K562 (cell line): ENCODE data around the gene RHEB. TPM values are rescaled to one million over a fixed set of nuclear protein-coding genes. Genes with fewer than 3 reads are reported as not detected.

Experiments
- ATAC-seq: fragments of 200-7000 bp; cut with Tn5 transposase; 3 replicates; pipeline ENCODE4 v1.9.1; 2020; ENCODE audit warnings: moderate library complexity
- BruUV-seq: library from RNA; stranded (reverse); fragments of 400-500 nt; replicated peaks from 2 replicates; lab custom pipeline; 2021; lab: Mats Ljungman, UMichigan
- CTCF ChIA-PET: fragments of 300-600 bp; formaldehyde crosslinking; extraction: SDS; loops from one replicate; lab custom pipeline; 2021; ENCODE audit warnings: low intra/inter-chr PET ratio; lab: Yijun Ruan, JAX
- POLR2A ChIA-PET: fragments of 300-600, 350-650 bp; sonication (Branson Sonifier 250); formaldehyde crosslinking; extraction: SDS; loops from one replicate; lab custom pipeline; 2021; ENCODE audit warnings: antibody characterized with exemption, inconsistent platforms; lab: Yijun Ruan, JAX
- DNase-seq, 4 experiments: peaks; one replicate each; pipeline versions ENCODE4 v3.0.0 to v3.0.0-alpha.2; 2011 to 2018; ENCODE audit warnings: low spot score in 3 of 4, mixed read lengths in 3 of 4; ENCODE audit errors: extremely low read depth in 1 of 4
- FAIRE-seq: peaks from 2 replicates; lab custom pipeline; 2011; peaks lifted over from hg19 to GRCh38; lab: Jason Lieb, UNC
- H2AFZ ChIP-seq: 2 replicates; pipeline ENCODE4 v1.6.0; 2011; ENCODE audit warnings: low read depth, low read length, control low read depth, inconsistent platforms
- H3K27ac ChIP-seq: fragments of 200-600 bp; 3 replicates; pipeline ENCODE4 v1.8.0; 2011; ENCODE audit warnings: low read depth, mild to moderate bottlenecking, control low read depth, inconsistent platforms, low read length, moderate library complexity, mixed read lengths; ENCODE audit errors: extremely low read depth
- H3K27me3 ChIP-seq, 2 experiments: fragments of 300-600 bp in 1 of 2; 2 replicates in 1 of 2; 3 replicates in 1 of 2; pipeline versions ENCODE4 v1.6.0 to v1.8.0; 2011; ENCODE audit warnings: inconsistent platforms in 2 of 2, low read length in 2 of 2, mild to moderate bottlenecking in 1 of 2, mixed read lengths in 1 of 2, moderate library complexity in 1 of 2; ENCODE audit not compliant: control insufficient read depth in 2 of 2, insufficient read depth in 2 of 2
- H3K36me3 ChIP-seq: fragments of 300-600 bp; 3 replicates; pipeline ENCODE4 v1.8.0; 2011; ENCODE audit warnings: mild to moderate bottlenecking, low read length, inconsistent platforms; ENCODE audit not compliant: control insufficient read depth, insufficient read depth
- H3K4me1 ChIP-seq, 2 experiments: fragments of 200-600 bp in 1 of 2; replicated peaks in 1 of 2; 2 replicates in 1 of 2; 3 replicates in 1 of 2; pipeline versions ENCODE4 v1.5.1 to v1.8.0; 2011; ENCODE audit warnings: inconsistent platforms in 2 of 2, low read length in 2 of 2, mild to moderate bottlenecking in 1 of 2, mixed read lengths in 1 of 2, moderate library complexity in 1 of 2; ENCODE audit not compliant: control insufficient read depth in 2 of 2, insufficient read depth in 2 of 2
- H3K4me2 ChIP-seq: 2 replicates; pipeline ENCODE4 v1.6.1; 2011; ENCODE audit warnings: low read length, control low read depth, inconsistent platforms, mixed read lengths; ENCODE audit not compliant: insufficient read depth
- H3K4me3 ChIP-seq: fragments of 200-600 bp; sonication (generic), shearing (Covaris generic); 2 replicates; pipeline ENCODE4 v1.5.1; 2016; ENCODE audit warnings: control low read depth, inconsistent platforms
- H3K79me2 ChIP-seq: fragments of 200-600 bp; 3 replicates; pipeline ENCODE4 v1.8.0; 2011; ENCODE audit warnings: low read length, inconsistent platforms; ENCODE audit not compliant: control insufficient read depth, insufficient read depth
- H3K9ac ChIP-seq, 2 experiments: 2 replicates each; pipeline versions ENCODE4 v1.6.0 to v1.6.1; 2011; ENCODE audit warnings: low read depth in 2 of 2, low read length in 2 of 2, control low read depth in 1 of 2, inconsistent platforms in 1 of 2, mild to moderate bottlenecking in 1 of 2, mixed read lengths in 1 of 2; ENCODE audit not compliant: insufficient read depth in 1 of 2
- H3K9me1 ChIP-seq: one replicate; pipeline ENCODE4 v1.6.0; 2011; ENCODE audit warnings: inconsistent platforms, mild to moderate bottlenecking, low read length, moderate library complexity; ENCODE audit not compliant: control insufficient read depth, insufficient read depth
- H3K9me3 ChIP-seq: replicated peaks from 2 replicates; pipeline ENCODE4 v1.5.1; 2011; ENCODE audit warnings: low read depth, low read length, inconsistent platforms; ENCODE audit not compliant: control insufficient read depth, insufficient read depth
- H4K20me1 ChIP-seq: replicated peaks from 2 replicates; pipeline ENCODE4 v1.6.1; 2011; ENCODE audit warnings: low read length, inconsistent platforms, mixed read lengths; ENCODE audit not compliant: control insufficient read depth, insufficient read depth
- ETS2 ChIP-seq: IDR thresholded peaks from 2 replicates; pipeline ENCODE4 v1.6.1; 2016; ENCODE audit warnings: borderline replicate concordance, missing genetic modification characterization, mild to moderate bottlenecking, moderate library complexity, missing compliant biosample characterization; ENCODE audit not compliant: poor library complexity, severe bottlenecking
- ETV1 ChIP-seq: fragments of 450-650 bp; conservative IDR thresholded peaks from 2 replicates; pipeline ENCODE4 v1.6.1; 2016; ENCODE audit warnings: missing genetic modification characterization, control low read depth, low read depth, missing compliant biosample characterization
- HNRNPK ChIP-seq: fragments of 200-400 bp; formaldehyde crosslinking; IDR thresholded peaks from one replicate; pipeline ENCODE4 v1.6.1; 2018; ENCODE audit warnings: mild to moderate bottlenecking, low read depth, low read length; ENCODE audit not compliant: poor library complexity, severe bottlenecking
- MAFG ChIP-seq: fragments of 450-650 bp; conservative IDR thresholded peaks from 2 replicates; pipeline ENCODE4 v1.6.1; 2016; ENCODE audit warnings: missing genetic modification characterization, missing compliant biosample characterization
- MAFK ChIP-seq: IDR thresholded peaks from 2 replicates; pipeline ENCODE4 v1.6.1; 2011; ENCODE audit warnings: low read length, improper control_type of control experiment
- NR2F6 ChIP-seq: fragments of 450-650 bp; formaldehyde crosslinking; IDR thresholded peaks from 2 replicates; pipeline ENCODE4 v1.4.0; 2020; ENCODE audit warnings: mild to moderate bottlenecking
- POLR2G ChIP-seq: fragments of 200-400 bp; formaldehyde crosslinking; IDR thresholded peaks from 2 replicates; pipeline ENCODE4 v1.6.1; 2017; ENCODE audit warnings: low read depth, mild to moderate bottlenecking, antibody characterized with exemption, low read length, moderate library complexity
- RNF219 ChIP-seq: fragments of 250-450 bp; sonication (Bioruptor Pico); IDR thresholded peaks from 2 replicates; pipeline ENCODE4 v1.5.0; 2022; ENCODE audit warnings: mild to moderate bottlenecking
- STAG1 ChIP-seq: sonication (generic); formaldehyde crosslinking; IDR thresholded peaks from 2 replicates; pipeline ENCODE4 v1.5.0; 2020; ENCODE audit warnings: missing genetic modification reagents, borderline replicate concordance
- TEAD4 ChIP-seq, 2 experiments: sonication (generic) in 1 of 2; formaldehyde crosslinking in 1 of 2; IDR thresholded peaks; 2 replicates each; pipeline versions ENCODE4 v1.6.1 to v1.8.0; 2012 to 2022; ENCODE audit warnings: borderline replicate concordance in 1 of 2, inconsistent platforms in 1 of 2, low read length in 1 of 2, mild to moderate bottlenecking in 1 of 2, missing genetic modification reagents in 1 of 2
- YY1 ChIP-seq, 3 experiments: IDR thresholded peaks; 2 replicates each; pipeline ENCODE4 v1.6.1; 2011; ENCODE audit warnings: low read length in 2 of 3, mild to moderate bottlenecking in 2 of 3, moderate library complexity in 2 of 3, borderline replicate concordance in 1 of 3, control low read depth in 1 of 3, low read depth in 1 of 3; ENCODE audit not compliant: insufficient read depth in 3 of 3, insufficient replicate concordance in 2 of 3, control insufficient read depth in 1 of 3, insufficient read length in 1 of 3; ENCODE audit errors: extremely low read depth in 1 of 3
- ZNF431 ChIP-seq: sonication (generic); formaldehyde crosslinking; IDR thresholded peaks from 2 replicates; pipeline ENCODE4 v1.8.0; 2022; ENCODE audit warnings: mild to moderate bottlenecking, missing genetic modification reagents
- WGBS: fragments of 100-300 bp; shearing (Covaris generic); methylation state at CpG from one replicate; pipeline ENCODE4 v1.1.6; 2016; ENCODE audit warnings: low coverage, mixed read lengths; ENCODE audit not compliant: insufficient coverage; ENCODE audit errors: missing lambda C conversion rate; 5-methylcytosine and 5-hydroxymethylcytosine counted together
- in situ Hi-C: fragments of 300-500 bp; cut with MboI; formaldehyde crosslinking; loops from 4 replicates; pipeline ENCODE4 v1.15.0; 2018; ENCODE audit warnings: inconsistent platforms, mixed read lengths
- intact Hi-C: fragments of 100-400 bp; cut with micrococcal nuclease; formaldehyde crosslinking; loops from 2 replicates; pipeline ENCODE4 v1.14.2; 2022
- polyA plus RNA-seq, 8 experiments: library from polyadenylated mRNA; depleted of rRNA in 4 of 8; stranded (reverse) in 5 of 8; unstranded in 3 of 8; fragments of >200 nt; fragmentation: Nextera tagmentation in 2 of 8; fragmentation: Illumina TruSeq in 1 of 8; extraction: Ambion mirVana in 2 of 8; extraction: Trizol in 1 of 8; gene quantifications; 2 replicates each; pipeline versions ENCODE4 v1.2.1 to v1.2.3, GENCODE V29; 2011 to 2014; ENCODE audit warnings: inconsistent platforms in 1 of 8, missing spikeins in 1 of 8
- total RNA-seq, 7 experiments: library from RNA; depleted of rRNA in 6 of 7; stranded (reverse); fragments of >200 nt in 6 of 7; fragmentation: Illumina TruSeq in 2 of 7; extraction: Trizol in 2 of 7; gene quantifications; 2 replicates each; pipeline versions ENCODE4 v1.2.1 to v1.2.3, GENCODE V29; 2011 to 2021; ENCODE audit warnings: low replicate concordance in 1 of 7

RHEB gene
- total and polyA plus RNA-seq, 9 of the 15 experiments (the other 6 are each of a cell fraction or from before 2014, with no cell fraction given) = 28.5 to 249 (median 182) TPM

GRCh38 chr7:151501676-151502075, 18.0 kb downstream of the RHEB start:
- H2AFZ ChIP-seq = no peak overlapping the region
- H3K27ac ChIP-seq = no peak overlapping the region
- no peak for FAIRE-seq
- no TSS peak for BruUV-seq
- peaks cover 17% of the 10 kb centered on the region for H3K9me1 ChIP-seq
- peaks cover 58% of the 10 kb centered on the region for H4K20me1 ChIP-seq
- H3K4me2 ChIP-seq = no peak overlapping the region
- peaks cover 9 to 17% of the 10 kb centered on the region in 2 experiments; a peak in 4 of 5 replicates for H3K4me1 ChIP-seq
- in situ Hi-C loops = no loop called here
- peaks cover 100% of the 10 kb centered on the region for H3K79me2 ChIP-seq
- TF ChIP-seq ETS2 (tag) (no peak), ETV1 (no peak), POLR2G (0 out of 2 replicates have a peak, but pooled peaks have one; percentile 25)
- 0 out of 4 replicates have a peak overlapping the region, but pooled peaks of 1 of the 2 experiments have one; percentile 49 for H3K9ac ChIP-seq
- intact Hi-C loops = no loop called here
- POLR2A ChIA-PET = interaction anchor here (1.1 to 1.6 kb wide), 4 partner anchors 10 to 17 kb away, joined by 3 to 4 read pairs (median 4); no protein-coding TSS in a partner anchor
- ATAC-seq = 0 out of 3 replicates have a peak, but pooled peaks have one; percentile 5
- no peaks in the 10 kb centered on the region for H3K9me3 ChIP-seq
- no peak overlapping the region for H3K4me3 ChIP-seq
- no peaks in the 10 kb centered on the region for H3K27me3 ChIP-seq
- CTCF ChIA-PET = no interaction called here
- no peak for DNase-seq
- 86% methylated on average over 15 of the region's 15 CpGs for WGBS
- H3K36me3 ChIP-seq = peaks cover 14% of the 10 kb centered on the region; the same call in 2 of the 3 replicates

GRCh38 chr7:151498495-151498894, 21.2 kb downstream of the RHEB start:
- Histone ChIP-seq H3K4me2 (no peak overlapping the region), H3K36me3 (peaks cover 16% of the 10 kb centered on the region; the same call in 2 of the 3 replicates), H3K9me1 (peaks cover 12% of the 10 kb centered on the region), H3K9ac (no peak overlapping the region), H3K27me3 (no peaks in the 10 kb centered on the region), H2AFZ (no peak overlapping the region), H4K20me1 (peaks cover 56% of the 10 kb centered on the region), H3K4me1 (peaks cover 14 to 16% of the 10 kb centered on the region in 2 experiments; a peak in 4 of 5 replicates), H3K9me3 (no peaks in the 10 kb centered on the region), H3K79me2 (peaks cover 100% of the 10 kb centered on the region), H3K4me3 (no peak overlapping the region), H3K27ac (no peak overlapping the region)
- ATAC-seq = no peak
- FAIRE-seq = no peak
- POLR2A ChIA-PET = interaction anchor here (0.7 to 4.5 kb wide), 8 partner anchors 9 to 247 kb away, joined by 3 to 30 read pairs (median 4); partner anchors contain the start of gene RHEB
- in situ Hi-C loops (no loop called here), intact Hi-C loops (no loop called here)
- BruUV-seq = no TSS peak
- 87% methylated on average over 5 of the region's 5 CpGs for WGBS
- CTCF ChIA-PET = no interaction called here
- no peak for DNase-seq
- no peak for TF ChIP-seq RNF219 (CRISPR knock-in tag)
- no peak for TF ChIP-seq STAG1 (CRISPR knock-in tag)
- TF ChIP-seq HNRNPK = no peak
- no peak for TF ChIP-seq YY1 (IDR thresholded peaks at IDR 0.05; ENCODE audit: borderline replicate concordance in 1 of 3, control insufficient read depth in 1 of 3, extremely low read depth in 1 of 3, insufficient read depth in 3 of 3, insufficient read length in 1 of 3, insufficient replicate concordance in 2 of 3, low read depth in 1 of 3, low read length in 2 of 3)
- no peak for TF ChIP-seq TEAD4 (IDR thresholded peaks at IDR 0.05; ENCODE audit: low read length)
- TF ChIP-seq TEAD4 (CRISPR knock-in tag; IDR thresholded peaks at IDR 0.05; ENCODE audit: borderline replicate concordance) = no peak
- TF ChIP-seq MAFG = no peak
- TF ChIP-seq MAFK = no peak
- TF ChIP-seq ZNF431 (CRISPR knock-in tag) = no peak
- no peak for TF ChIP-seq NR2F6 (CRISPR knock-in tag)
